HG03571 (cell line): Measurements from ENCODE around the gene IGSF23.
"Not testable (repeated sequence)": the region's sequence is repeated elsewhere in the genome, so short reads cannot be mapped to it uniquely, and the experiment has no call there.

Experiments used
- ATAC-seq: cut with Tn5 transposase; IDR thresholded peaks from one replicate; pipeline ENCODE4 v1.9.1; 2021; ENCODE audit not compliant: unreplicated experiment

The IGSF23 gene

DNA sequence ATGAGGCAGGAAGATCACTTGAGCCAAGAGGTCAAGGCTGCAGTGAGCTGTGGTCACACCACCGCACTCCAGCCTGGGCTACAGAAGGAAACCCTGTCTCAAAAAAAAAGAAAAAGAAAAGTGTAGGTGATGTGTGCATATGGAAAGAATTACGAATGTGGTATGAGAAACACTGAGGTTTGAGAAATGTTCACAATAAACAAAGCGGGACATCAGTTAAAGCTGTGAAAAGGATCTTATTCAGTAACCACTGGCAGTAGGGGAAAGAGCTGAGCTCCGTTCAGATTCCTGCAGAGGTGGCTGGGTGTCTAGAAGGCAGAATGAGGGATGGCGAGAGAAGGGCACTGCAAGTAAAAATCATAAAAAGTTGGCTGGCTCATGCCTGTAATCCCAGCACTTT is 4.1 kb upstream of the IGSF23 start:
- no peak for ATAC-seq

DNA sequence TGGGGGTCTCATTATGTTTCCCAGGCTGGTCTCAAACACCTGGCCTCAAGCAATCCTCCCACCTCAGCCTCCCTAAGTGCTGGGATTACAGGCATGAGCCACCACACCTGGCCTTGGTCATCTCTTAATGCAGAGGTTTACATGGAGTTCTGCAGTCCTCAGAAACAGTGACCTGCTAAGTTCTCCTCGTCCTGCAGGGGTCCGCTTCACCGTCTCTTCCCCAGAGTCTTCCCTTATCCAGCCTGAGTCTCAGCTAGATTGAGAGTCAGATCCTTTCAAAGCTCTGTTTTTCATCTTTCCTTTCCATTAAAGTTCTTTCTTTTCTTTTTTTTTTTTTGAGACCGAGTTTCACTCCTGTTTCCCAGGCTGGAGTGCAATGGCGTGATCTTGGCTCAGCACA is 2.9 kb upstream of the IGSF23 start:
- ATAC-seq = not testable (repeated sequence)

DNA sequence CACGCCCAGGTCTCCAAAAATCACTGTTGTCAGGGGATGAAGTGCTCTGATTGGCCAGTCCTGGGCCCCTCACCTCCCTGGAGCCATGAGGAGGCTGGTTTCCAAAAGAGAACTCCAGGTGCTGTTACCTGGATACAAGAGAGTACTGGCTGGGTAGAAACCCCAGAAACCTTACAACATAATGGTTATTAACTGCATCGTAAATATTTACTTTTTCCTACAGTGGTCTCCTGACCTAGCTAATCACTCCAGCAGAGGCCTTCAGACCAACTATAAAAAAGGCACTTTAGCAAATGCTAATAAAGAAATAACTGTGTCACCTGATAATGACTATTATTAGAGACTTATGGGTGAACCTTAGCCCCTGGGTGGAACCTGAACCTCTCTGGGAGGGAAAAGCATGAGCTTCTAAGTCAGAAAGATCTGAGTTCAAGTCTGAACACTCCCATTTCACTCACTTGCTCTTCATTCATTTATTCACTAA is 1.5 kb upstream of the IGSF23 start:
- ATAC-seq = no peak

DNA sequence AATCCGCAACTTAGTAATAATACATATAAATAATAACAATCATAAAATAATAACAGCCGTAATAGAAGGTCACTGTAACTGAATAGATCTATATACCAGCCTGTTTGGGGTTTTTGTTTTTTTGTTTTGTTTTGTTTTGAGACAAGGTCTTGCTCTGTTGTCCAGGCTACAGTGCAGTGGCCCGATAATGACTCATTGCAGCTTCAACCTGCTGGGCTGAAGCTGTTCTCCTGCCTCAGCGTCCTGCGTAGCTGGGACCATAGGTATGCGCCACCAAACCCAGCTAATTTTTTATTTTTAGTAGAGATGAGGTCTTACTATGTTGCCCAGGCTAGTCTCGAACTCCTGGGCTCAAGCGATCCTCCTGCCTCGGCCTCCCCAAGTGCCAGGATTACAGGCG is 950 bp downstream of the IGSF23 start:
- no peak for ATAC-seq

DNA sequence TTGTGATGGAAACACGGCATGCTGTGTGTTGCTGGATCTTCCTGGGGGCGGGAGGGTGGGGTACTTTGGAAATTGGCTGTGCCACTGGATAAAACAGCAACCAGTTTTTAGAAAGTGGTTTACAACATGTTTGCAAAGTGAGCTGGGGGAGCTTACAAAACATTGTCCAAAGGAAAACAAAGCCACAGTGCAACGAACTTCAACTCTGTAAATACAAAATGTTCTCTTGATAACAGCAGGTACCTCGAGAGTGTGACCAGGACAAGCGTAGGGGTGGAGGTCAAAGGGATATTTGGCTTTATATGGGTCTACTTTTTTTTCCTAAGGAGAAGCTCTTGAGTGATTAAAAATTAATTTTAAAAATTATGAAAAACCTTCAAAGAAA is 2.5 kb downstream of the IGSF23 start:
- no peak for ATAC-seq

DNA sequence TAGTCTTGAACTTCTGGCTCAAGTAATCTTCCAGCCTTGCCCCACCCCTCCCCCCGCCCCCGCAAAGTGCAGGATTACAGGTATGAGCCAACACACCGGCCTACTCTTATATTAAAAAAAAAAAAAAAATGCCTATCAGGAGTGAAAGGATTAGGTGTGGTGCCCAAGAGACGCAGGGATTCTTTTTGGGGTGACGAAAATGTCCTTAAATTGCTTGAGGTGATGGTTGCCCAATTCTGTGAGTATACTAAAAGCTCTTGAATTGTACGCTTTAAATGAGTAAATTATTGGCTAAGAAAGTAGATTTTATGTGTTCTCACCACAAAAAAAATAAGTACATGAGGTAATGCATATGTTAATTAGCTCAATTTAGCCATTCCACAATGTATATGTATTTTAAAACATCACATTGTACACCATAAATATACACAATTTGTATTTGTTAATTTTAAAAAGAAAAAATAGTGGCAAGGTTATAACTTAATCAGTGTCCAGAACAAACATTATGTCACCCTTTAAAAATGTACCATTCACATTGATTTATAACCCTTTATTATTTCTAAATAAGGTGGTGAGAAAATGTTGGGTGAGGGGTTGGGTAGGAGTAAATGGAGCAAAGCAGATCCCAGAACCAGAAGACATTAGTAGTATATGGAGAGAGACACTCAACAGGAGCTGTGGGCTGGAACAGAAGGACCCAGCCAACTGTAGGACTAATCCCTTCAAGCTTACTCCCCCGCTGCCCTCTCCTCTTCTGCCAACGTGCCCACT is 3.9 kb downstream of the IGSF23 start:
- no peak for ATAC-seq

DNA sequence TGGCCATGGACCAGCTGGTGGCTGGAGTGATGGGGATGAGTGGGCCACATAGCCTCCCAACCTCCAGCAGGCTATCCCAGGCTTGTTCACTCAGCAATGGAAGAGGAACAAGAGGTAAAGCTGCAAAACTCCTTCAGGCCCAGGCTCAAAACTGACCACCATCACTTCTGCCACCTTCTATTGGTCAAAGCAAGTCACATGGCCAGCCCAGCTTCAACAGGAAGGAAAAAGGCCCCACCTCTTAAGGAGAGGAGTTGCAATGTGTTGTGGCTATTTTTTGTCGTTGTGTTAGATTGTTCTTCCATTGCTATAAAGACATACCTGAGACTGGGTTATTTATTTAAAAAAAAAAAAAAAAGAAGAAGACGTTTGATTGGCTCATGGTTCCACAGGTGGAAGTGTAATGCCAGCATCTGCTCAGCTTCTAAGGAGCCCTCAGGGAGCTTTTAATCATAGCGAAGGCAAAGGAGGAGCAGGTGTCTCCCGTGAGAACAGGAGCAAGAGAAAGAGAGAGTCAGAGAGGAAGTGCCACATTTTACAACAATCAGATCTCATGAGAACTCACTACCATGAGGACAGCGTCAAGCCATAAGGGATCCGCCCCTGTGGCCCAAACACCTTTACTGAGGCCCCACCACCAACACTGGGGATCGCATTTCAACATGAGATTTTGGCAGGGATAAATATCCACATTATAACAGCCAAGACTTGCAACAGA is 5.4 kb downstream of the IGSF23 start:
- no peak for ATAC-seq

DNA sequence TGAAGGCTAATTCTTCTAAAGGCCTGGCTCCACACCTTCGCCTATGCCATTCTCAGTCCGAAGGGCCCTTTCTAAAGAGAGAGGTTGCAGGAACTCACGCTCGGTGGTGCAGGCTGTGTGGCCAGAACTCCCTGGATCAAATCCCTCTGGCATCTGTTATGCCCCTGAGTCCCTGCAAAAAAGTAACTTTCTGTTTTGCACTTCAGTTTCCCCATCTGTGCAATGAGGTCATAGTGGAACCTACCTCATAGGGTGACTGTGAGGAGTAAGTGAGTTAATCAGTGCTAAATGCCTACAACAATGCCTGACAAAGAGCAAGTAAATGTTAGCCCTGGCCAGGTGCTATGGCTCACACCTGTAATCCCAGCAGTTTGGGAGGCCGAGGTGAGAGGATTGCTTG is 7.3 kb downstream of the IGSF23 start:
- no peak for ATAC-seq

DNA sequence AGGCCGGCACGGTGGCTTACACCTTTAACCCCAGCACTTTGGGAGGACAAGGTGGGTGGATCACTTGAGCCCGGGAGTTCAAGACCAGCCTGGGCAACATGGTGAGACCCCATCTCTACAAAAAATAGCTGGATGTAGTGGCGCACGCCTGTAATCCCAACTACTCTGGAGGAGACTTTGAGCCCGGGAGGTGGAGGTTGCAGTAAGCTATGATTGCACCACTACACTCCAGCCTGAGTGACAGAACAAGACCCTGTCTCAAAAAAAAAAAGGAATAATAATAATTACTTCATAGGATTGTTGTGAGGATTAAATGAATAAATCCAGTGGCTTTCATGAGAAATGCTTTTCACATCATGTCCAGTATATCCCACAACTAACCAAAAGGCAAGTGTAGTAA is 8.0 kb downstream of the IGSF23 start:
- ATAC-seq = no peak

DNA sequence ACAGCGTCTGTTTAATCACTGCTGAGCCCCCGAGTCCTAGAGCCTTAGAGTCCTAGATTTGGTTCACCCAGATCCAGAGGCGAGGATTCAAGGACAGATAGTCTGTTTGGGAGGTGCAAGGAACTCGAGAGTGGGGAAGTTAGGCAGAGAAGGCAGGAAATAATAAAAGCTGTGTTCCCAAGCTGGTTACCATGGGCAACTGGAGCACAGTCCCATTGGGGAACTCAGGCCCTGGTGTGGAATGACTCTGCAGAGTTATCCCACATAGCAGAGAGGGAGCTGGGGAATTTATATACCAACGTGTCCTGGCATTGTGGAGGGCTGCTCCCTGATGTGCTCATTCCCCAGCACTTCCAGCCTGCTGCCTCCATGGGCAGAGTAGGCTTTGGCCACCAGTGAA is 9.7 kb downstream of the IGSF23 start:
- ATAC-seq = no peak

DNA sequence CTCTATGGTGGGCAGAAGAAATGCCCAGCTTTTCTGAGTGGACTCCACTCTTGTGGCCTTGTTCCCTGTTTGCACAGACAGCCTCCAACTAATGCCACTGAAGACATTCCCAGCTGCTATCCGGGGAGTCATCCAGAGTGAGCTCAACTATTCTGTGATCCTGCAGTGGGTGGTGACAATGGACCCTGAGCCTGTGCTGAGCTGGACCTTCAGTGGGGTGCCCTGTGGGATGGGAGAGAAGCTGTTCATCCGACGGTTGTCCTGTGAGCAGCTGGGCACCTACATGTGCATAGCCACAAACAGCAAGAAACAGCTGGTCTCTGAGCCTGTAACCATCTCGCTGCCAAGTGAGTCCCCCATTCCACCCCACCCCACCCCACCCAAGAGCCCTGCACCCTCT is 10.3 kb downstream of the IGSF23 start:
- no peak for ATAC-seq

DNA sequence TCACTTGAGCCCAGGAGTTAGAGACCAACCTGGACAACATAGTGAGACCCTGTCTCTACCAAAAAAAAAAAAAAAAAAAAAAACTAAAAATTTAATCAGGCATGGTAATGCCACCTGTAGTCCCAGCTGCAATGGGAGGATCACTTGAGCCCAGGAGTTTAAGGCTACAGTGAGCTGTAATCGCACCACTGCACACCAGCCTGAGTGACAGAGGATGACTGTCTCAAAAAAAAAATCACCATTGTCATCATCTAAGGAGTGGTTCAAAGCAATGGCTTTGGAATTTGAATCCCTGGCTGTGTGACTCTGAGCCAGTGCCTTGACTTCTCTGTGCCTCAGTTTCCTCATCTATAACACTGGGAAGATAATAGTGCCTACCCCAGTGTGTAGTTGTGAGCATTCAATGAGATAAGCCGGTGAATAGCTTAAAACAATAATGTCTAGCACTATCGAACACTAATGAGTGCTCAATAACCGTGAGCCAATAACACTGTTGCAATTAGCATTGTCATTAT is 11.5 kb downstream of the IGSF23 start:
- no peak for ATAC-seq

DNA sequence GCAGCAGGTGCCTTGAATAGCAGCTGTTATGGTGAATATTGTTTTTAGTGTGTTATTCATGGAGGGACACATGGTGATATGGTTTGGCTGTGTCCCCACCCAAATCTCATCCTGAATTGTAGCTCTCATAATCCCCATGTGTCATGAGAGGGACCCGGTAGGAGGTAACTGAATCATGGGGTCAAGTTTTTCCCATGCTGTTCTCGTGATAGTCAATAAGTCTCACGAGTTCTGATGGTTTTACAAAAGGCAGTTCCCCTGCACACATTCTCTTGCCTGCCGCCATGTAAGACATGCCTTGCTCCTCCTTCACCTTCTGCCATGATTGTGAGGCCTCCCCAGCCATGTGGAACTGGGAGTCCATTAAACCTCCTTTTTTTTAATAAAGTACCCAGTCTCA is 12.3 kb downstream of the IGSF23 start:
- not testable (repeated sequence) for ATAC-seq

DNA sequence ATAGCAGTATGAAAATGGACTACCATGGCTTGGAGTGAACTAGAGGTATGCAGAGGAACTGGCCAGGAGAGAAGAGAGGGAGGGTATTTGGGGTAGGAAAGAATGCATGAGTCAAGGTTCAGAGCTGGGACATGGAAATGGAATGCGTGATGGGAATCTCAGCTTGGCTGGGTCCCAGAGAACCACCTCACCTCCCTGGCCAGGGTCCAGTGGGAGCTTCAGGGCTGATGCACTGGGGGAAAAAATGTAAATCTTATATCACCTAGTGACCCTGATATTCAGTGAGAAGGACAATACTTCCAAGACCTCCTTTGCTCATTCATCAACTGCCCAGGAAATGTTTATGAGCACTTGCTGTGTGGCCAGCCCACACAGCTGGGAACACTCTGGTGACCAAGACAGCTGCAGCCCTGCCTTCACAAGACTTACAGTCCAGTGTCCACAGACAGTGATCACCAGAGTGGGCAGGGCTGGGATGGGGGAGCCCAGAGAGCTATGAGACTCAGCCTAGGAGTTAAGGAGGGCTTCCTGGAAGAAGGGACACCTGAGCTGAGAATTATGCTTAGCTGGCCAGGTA is 12.8 kb downstream of the IGSF23 start:
- ATAC-seq = no peak

DNA sequence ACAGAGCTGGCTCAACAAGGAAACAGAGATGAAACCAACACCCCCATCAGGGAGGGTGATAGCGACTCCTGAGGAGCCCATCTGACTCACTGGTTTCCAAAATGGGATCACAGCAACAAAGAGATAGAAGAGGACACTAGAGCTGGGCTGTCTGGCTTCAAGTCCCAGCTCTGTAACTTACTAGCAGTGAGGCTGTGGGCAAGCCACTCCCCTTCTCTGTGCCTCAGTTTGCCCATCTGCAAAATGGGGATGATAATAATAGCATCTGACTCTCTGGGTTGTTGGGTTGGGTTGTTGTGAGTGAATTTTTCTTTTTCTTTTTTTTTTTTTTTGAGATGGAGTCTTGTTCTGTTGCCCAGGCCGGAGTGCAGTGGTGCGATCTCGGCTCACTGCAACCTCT is 14.3 kb downstream of the IGSF23 start:
- ATAC-seq = no peak

DNA sequence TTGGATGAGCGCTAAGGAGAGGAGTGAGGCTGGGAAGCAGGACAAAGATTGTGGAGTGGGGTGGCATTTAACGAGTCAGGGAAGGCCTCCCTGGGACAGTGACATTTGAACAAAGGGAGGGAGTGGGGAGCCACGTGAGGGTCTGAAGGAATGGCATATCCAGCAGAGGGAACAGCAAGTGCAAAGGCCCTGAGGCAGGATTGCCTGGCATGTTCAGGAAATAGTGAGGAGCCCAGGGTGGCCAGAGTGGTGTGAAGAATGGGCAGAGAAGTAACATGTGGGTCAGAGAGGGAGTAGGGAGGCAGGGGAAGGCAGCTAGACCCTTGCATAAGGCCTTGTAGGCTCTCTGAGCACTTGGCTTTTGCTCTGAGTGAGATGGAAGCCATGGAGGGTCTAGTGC is 15.4 kb downstream of the IGSF23 start:
- no peak for ATAC-seq

DNA sequence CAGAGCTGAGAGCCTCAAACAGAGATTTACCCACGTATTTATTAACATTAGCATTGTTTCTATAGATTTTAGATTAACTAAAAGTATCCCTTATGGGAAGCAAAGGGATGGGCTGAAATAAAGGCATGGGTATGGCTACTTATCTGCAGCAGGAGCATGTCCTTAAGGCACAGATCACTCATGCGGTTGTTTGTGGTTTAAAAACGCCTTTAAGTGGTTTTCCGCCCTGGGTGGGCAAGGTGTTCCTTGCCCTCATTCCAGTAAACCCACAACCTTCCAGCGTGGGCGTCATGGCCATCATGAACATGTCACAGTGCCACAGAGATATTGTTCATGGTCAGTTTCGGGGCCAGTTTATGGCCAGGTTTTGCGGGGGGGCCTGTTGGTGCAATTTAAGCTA is 18.2 kb downstream of the IGSF23 start:
- not testable (repeated sequence) for ATAC-seq

DNA sequence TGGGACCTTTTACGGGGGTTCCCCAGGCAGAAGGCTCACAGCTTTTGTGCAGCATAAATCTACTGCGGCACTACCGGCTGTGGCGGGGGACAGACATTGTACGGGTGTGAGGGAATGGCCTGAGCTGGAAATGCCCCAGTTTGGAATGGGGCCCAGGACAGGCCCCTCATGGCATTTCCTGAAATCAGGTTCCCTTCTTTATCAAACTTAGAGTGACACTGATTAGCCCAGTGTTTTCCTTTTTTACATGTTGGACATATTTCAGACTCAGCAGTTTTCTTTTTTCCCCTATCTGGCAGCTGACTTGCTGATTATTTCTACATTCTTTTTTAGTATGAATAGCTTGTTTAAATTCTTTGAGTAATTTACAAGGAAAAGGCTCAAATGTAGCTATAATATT is 20.7 kb downstream of the IGSF23 start:
- ATAC-seq = not testable (repeated sequence)

DNA sequence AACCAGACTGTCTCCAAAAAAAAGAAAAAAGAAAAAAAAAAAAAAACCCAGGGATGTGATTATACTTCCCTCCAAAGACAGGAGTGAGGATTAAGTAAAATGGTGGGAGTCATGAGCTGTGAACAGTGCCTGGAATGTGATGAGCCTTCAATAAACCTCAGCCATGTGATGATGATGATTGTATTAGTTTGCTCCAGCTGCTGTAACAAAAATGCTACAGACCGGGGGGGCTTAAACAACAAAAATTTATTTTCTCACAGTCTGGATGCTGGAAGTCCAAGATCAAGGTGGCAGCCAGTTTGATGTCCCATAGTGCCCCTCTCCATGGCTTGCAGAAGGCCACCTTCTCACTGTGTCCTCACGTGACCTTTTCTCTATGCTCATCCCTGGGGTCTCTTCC is 21.4 kb downstream of the IGSF23 start:
- no peak for ATAC-seq

DNA sequence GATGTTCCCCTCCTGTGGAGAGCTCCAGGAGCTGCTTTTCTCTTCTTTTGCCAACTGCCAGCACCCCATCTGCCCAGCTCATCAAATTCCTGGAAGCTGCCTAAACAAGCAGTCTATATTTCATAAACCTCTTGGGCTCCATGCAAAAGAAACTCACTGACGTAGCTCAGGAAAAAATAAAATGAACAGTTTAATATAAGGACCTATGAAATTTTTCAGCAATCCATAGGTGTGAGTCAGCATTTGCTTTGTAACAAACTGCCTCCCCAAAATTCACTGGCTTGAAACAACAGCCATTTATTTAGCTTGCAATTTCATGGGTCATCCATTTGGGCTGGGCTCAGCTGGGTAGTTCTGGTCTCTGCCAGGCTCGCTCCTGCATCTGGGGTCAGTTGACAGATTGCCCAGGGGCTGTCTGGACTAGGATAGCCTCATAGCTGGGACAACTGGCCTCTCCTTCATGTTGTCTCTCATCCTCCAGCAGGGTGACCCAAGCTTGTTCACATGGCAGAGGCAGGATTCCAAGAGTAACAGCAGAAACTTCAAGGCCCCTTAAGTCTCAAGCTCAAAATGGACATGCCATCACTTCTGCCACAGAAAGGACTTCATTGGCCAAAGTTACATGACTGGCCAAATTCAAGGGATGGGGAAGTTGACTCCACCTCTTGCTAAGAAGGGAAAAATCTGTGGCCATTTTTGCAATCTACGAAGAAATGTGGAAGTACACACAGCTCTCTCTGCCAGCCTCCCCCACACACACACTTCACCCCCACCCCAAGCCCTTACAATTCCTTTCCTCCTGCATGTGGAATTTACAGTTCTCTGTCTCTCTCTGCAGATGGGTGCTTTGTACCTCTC is 22.4 kb downstream of the IGSF23 start:
- ATAC-seq = no peak
